Gastrocnemius medialis (tissue), 4 donors: ENCODE measurements around the gene GPR161. TPM values are rescaled to one million over a fixed set of nuclear protein-coding genes. Genes with fewer than 3 reads are reported as not detected.
A peak's percentile ranks its signal among the peaks of the same experiment; 100 is the strongest.

Source experiments
- ATAC-seq, 2 donors: fragments of 150-250 bp; one replicate each; pipeline ENCODE4 v1.9.1; 2016
- DNase-seq, 2 donors: peaks; one replicate each; pipeline ENCODE4 v3.0.0-alpha.2; 2019
- H3K27ac ChIP-seq, 4 donors: fragments of 200-600 bp; sonication (generic); 1 replicate in 1 of 4; 2 replicates in 3 of 4; pipeline ENCODE4 v1.5.1; 2016 to 2018; ENCODE audit warnings: mild to moderate bottlenecking in 2 of 4, moderate library complexity in 1 of 4
- H3K27me3 ChIP-seq, 3 donors: fragments of 200-600 bp; sonication (generic) in 2 of 3; 1 replicate in 1 of 3; 2 replicates in 2 of 3; pipeline versions ENCODE4 v1.5.1 to v1.6.0; 2016 to 2019; ENCODE audit warnings: mild to moderate bottlenecking in 1 of 3, moderate library complexity in 1 of 3
- H3K36me3 ChIP-seq, 2 donors: fragments of 200-600 bp; sonication (generic) in 1 of 2; one replicate each; pipeline ENCODE4 v1.5.1; 2017 to 2018
- H3K4me1 ChIP-seq, 2 donors: fragments of 200-600 bp; sonication (generic) in 1 of 2; one replicate each; pipeline ENCODE4 v1.5.1; 2016 to 2017; ENCODE audit warnings: mild to moderate bottlenecking in 2 of 2
- H3K4me3 ChIP-seq, 4 donors: fragments of 200-600 bp; sonication (generic) in 3 of 4; 1 replicate in 1 of 4; 2 replicates in 3 of 4; pipeline ENCODE4 v1.5.1; 2016 to 2019; ENCODE audit warnings: mild to moderate bottlenecking in 2 of 4
- H3K9me3 ChIP-seq, 3 donors: fragments of 200-600 bp; sonication (generic) in 2 of 3; 1 replicate in 1 of 3; 2 replicates in 2 of 3; pipeline ENCODE4 v1.5.1; 2016 to 2019
- CTCF ChIP-seq, 5 experiments: fragments of 450-650 bp in 3 of 5; fragments of 200-600 bp in 2 of 5; sonication (generic) in 2 of 5; IDR thresholded peaks in 4 of 5; conservative IDR thresholded peaks in 1 of 5; 1 replicate in 4 of 5; 2 replicates in 1 of 5; pipeline ENCODE4 v1.5.1; 2016 to 2019; ENCODE audit warnings: antibody characterized with exemption in 5 of 5, mild to moderate bottlenecking in 3 of 5, moderate library complexity in 3 of 5
- POLR2A ChIP-seq, 2 donors: fragments of 450-650 bp; IDR thresholded peaks; one replicate each; pipeline ENCODE4 v1.6.1; 2017; ENCODE audit warnings: antibody characterized with exemption in 2 of 2, mild to moderate bottlenecking in 2 of 2, moderate library complexity in 2 of 2
- in situ Hi-C, 4 donors: fragments of 200-750 bp; cut with MboI; loops; one replicate each; pipeline versions ENCODE4 v1.15.0 to v1.8.0; 2017; ENCODE audit warnings: low sequenced_read_pairs in 4 of 4
- intact Hi-C: fragments of 100-400 bp; cut with DNase I; formaldehyde crosslinking; loops from one replicate; pipeline ENCODE4 v1.15.1; 2023; ENCODE audit warnings: low total_unique reads
- total RNA-seq, 4 donors: library from RNA; depleted of rRNA; stranded (reverse); fragments of >200 nt; gene quantifications; one replicate each; pipeline versions ENCODE4 v1.1.0 to v1.2.3, GENCODE V29; 2016

GPR161 gene
- total RNA-seq, 4 donors from 2014 or later = 0.31 to 1.0 (median 0.86) TPM

- peak; percentile 78 to 83 for ATAC-seq
- no peaks in the 10 kb centered on the region for H3K36me3 ChIP-seq
- TF ChIP-seq CTCF (IDR thresholded peaks at IDR 0.05 in 4 of 5, conservative IDR thresholded peaks at IDR 0.05 in 1 of 5) = no peak
- TF ChIP-seq POLR2A (IDR thresholded peaks at IDR 0.05) = no peak
- H3K9me3 ChIP-seq = no peaks in the 10 kb centered on the region
- intact Hi-C loops = loop anchor here (5.0 kb wide), 1 partner anchor 116 kb away; the partner anchor contains the start of genes DCAF6 and MPC2
- H3K4me3 ChIP-seq = no peak overlapping the region
- no peaks in the 10 kb centered on the region for H3K27me3 ChIP-seq
- in situ Hi-C loops = no loop called here
- H3K4me1 ChIP-seq = peaks cover 35 to 49% of the 10 kb centered on the region in 2 donors
- peak; percentile 9 to 38 for DNase-seq
- H3K27ac ChIP-seq = peak overlapping the region; percentile 69 to 76 (median 74)
These were observed 83.0 kb downstream of the GPR161 start for GRCh38 chr1:168053681-168054080.

DNA sequence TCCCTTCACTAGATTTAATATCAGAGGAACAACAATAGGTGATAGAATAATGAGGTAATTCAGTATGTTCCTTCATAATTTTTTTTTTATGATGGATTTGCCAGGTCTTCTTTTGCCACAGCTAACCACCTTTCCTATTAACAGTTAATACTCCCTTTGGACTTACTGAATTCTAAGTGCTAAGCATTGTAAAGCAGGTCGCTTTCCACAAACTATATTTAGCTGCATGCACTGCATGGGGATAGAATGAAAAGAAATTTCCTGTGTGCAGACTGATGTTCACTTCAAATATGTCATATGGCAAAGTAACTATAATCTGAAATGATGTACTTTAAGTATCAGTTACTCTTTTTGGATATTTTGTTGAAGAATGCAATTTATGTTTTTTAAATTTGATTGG, 85.8 kb downstream of the GPR161 start:
- Histone ChIP-seq H3K27me3 (no peaks in the 10 kb centered on the region), H3K4me1 (peaks cover 40 to 57% of the 10 kb centered on the region in 2 donors), H3K36me3 (no peaks in the 10 kb centered on the region), H3K9me3 (no peaks in the 10 kb centered on the region), H3K27ac (peak overlapping the region in 2 of 4 donors; percentile 3 to 75), H3K4me3 (no peak overlapping the region)
- intact Hi-C loops (loop anchor here (5.0 kb wide), 1 partner anchor 114 kb away; the partner anchor contains the start of genes DCAF6 and MPC2), in situ Hi-C loops (no loop called here)
- no peak for TF ChIP-seq CTCF (IDR thresholded peaks at IDR 0.05 in 4 of 5, conservative IDR thresholded peaks at IDR 0.05 in 1 of 5)
- no peak for TF ChIP-seq POLR2A (IDR thresholded peaks at IDR 0.05)
- DNase-seq (no peak), ATAC-seq (no peak)

GRCh38 chr1:168050307-168050706, 86.4 kb downstream of the GPR161 start:
- H3K4me3 ChIP-seq = no peak overlapping the region
- DNase-seq (no peak), ATAC-seq (no peak)
- no peaks in the 10 kb centered on the region for H3K9me3 ChIP-seq
- in situ Hi-C loops = no loop called here
- H3K36me3 ChIP-seq = peaks cover 0 to 4% of the 10 kb centered on the region in 2 donors
- no peak for TF ChIP-seq CTCF (IDR thresholded peaks at IDR 0.05 in 4 of 5, conservative IDR thresholded peaks at IDR 0.05 in 1 of 5)
- no peak for TF ChIP-seq POLR2A (IDR thresholded peaks at IDR 0.05)
- intact Hi-C loops = loop anchor here (5.0 kb wide), 1 partner anchor 113 kb away; the partner anchor contains the start of genes DCAF6 and MPC2
- no peaks in the 10 kb centered on the region for H3K27me3 ChIP-seq
- H3K4me1 ChIP-seq = peaks cover 45 to 62% of the 10 kb centered on the region in 2 donors
- peak overlapping the region in 3 of 4 donors; percentile 3 to 39 (median 15) for H3K27ac ChIP-seq

GRCh38 chr1:168045311-168045710, 91.4 kb downstream of the GPR161 start:
- intact Hi-C loops = no loop called here
- in situ Hi-C loops = no loop called here
- ATAC-seq (no peak), DNase-seq (no peak)
- Histone ChIP-seq H3K9me3 (no peaks in the 10 kb centered on the region), H3K27ac (peak overlapping the region in 1 of 4 donors; percentile 23), H3K27me3 (no peaks in the 10 kb centered on the region), H3K36me3 (peaks cover 0 to 27% of the 10 kb centered on the region in 2 donors), H3K4me3 (no peak overlapping the region), H3K4me1 (peaks cover 21 to 38% of the 10 kb centered on the region in 2 donors)
- TF ChIP-seq POLR2A (IDR thresholded peaks at IDR 0.05) (no peak), CTCF (IDR thresholded peaks at IDR 0.05 in 4 of 5, conservative IDR thresholded peaks at IDR 0.05 in 1 of 5) (no peak)

GRCh38 chr1:168042362-168042761, 94.4 kb downstream of the GPR161 start:
- Histone ChIP-seq H3K4me3 (no peak overlapping the region), H3K27me3 (no peaks in the 10 kb centered on the region), H3K36me3 (peaks cover 0 to 27% of the 10 kb centered on the region in 2 donors), H3K27ac (no peak overlapping the region), H3K4me1 (peaks cover 16 to 31% of the 10 kb centered on the region in 2 donors), H3K9me3 (no peaks in the 10 kb centered on the region)
- ATAC-seq (no peak), DNase-seq (no peak)
- intact Hi-C loops (no loop called here), in situ Hi-C loops (no loop called here)
- TF ChIP-seq POLR2A (IDR thresholded peaks at IDR 0.05) (no peak), CTCF (IDR thresholded peaks at IDR 0.05 in 4 of 5, conservative IDR thresholded peaks at IDR 0.05 in 1 of 5) (no peak)
